K562 (cell line): Measurements from ENCODE around the gene CALM1. TPM values are rescaled to one million over a fixed set of nuclear protein-coding genes. Genes with fewer than 3 reads are reported as not detected.
A peak's percentile ranks its signal among the peaks of the same experiment; 100 is the strongest.

Experiments used
- ARID1B ChIP-seq: fragments of 450-650 bp; IDR thresholded peaks from 2 replicates; pipeline ENCODE4 v1.6.1; 2016; ENCODE audit warnings: antibody characterized with exemption, mild to moderate bottlenecking, inconsistent platforms
- CSDE1 ChIP-seq, 2 experiments: fragments of 450-650 bp; IDR thresholded peaks; 2 replicates each; pipeline ENCODE4 v1.6.1; 2016; ENCODE audit warnings: mild to moderate bottlenecking in 1 of 2
- CTCFL ChIP-seq: IDR thresholded peaks from 2 replicates; pipeline ENCODE4 v1.6.1; 2011; ENCODE audit warnings: borderline replicate concordance, low read depth, mild to moderate bottlenecking, moderate library complexity, low read length; ENCODE audit not compliant: insufficient read depth, poor library complexity, severe bottlenecking
- EP400 ChIP-seq: fragments of 450-650 bp; IDR thresholded peaks from 2 replicates; pipeline ENCODE4 v1.6.1; 2017; ENCODE audit warnings: antibody characterized with exemption, mild to moderate bottlenecking, moderate library complexity
- IFI16 ChIP-seq: fragments of 250-450 bp; sonication (Bioruptor Pico); IDR thresholded peaks from 2 replicates; pipeline ENCODE4 v2.1.2; 2022; ENCODE audit warnings: mild to moderate bottlenecking, inconsistent platforms
- KDM4B ChIP-seq, 2 experiments: fragments of 450-650 bp in 1 of 2; sonication (generic) in 1 of 2; IDR thresholded peaks; 2 replicates each; pipeline ENCODE4 v1.6.1; 2016 to 2017; ENCODE audit warnings: borderline replicate concordance in 2 of 2, antibody characterized with exemption in 1 of 2, low read depth in 1 of 2, mild to moderate bottlenecking in 1 of 2
- MTA1 ChIP-seq: fragments of 450-650 bp; IDR thresholded peaks from 2 replicates; pipeline ENCODE4 v1.6.1; 2017; ENCODE audit warnings: borderline replicate concordance
- MTA3 ChIP-seq: fragments of 450-650 bp; formaldehyde crosslinking; IDR thresholded peaks from 2 replicates; pipeline ENCODE4 v1.6.1; 2017; ENCODE audit warnings: mild to moderate bottlenecking, borderline replicate concordance
- NR4A1 ChIP-seq, 2 experiments: fragments of 250-450 bp in 1 of 2; fragments of 450-650 bp in 1 of 2; sonication (Bioruptor Pico) in 1 of 2; IDR thresholded peaks; 2 replicates each; pipeline versions ENCODE4 v1.4.0 to v1.6.1; 2016 to 2020; ENCODE audit warnings: mild to moderate bottlenecking in 2 of 2, missing compliant biosample characterization in 1 of 2, missing genetic modification characterization in 1 of 2, moderate library complexity in 1 of 2
- ZFP91 ChIP-seq: sonication (generic); formaldehyde crosslinking; IDR thresholded peaks from 2 replicates; pipeline ENCODE4 v1.8.0; 2022; ENCODE audit warnings: mild to moderate bottlenecking, missing genetic modification reagents
- ZFX ChIP-seq: sonication (generic); formaldehyde crosslinking; IDR thresholded peaks from 2 replicates; pipeline ENCODE4 v1.8.0; 2022; ENCODE audit warnings: mild to moderate bottlenecking, missing genetic modification reagents, moderate library complexity
- polyA plus RNA-seq, 8 experiments: library from polyadenylated mRNA; depleted of rRNA in 4 of 8; stranded (reverse) in 5 of 8; unstranded in 3 of 8; fragments of >200 nt; fragmentation: Nextera tagmentation in 2 of 8; fragmentation: Illumina TruSeq in 1 of 8; extraction: Ambion mirVana in 2 of 8; extraction: Trizol in 1 of 8; gene quantifications; 2 replicates each; pipeline versions ENCODE4 v1.2.1 to v1.2.3, GENCODE V29; 2011 to 2014; ENCODE audit warnings: inconsistent platforms in 1 of 8, missing spikeins in 1 of 8
- total RNA-seq, 7 experiments: library from RNA; depleted of rRNA in 6 of 7; stranded (reverse); fragments of >200 nt in 6 of 7; fragmentation: Illumina TruSeq in 2 of 7; extraction: Trizol in 2 of 7; gene quantifications; 2 replicates each; pipeline versions ENCODE4 v1.2.1 to v1.2.3, GENCODE V29; 2011 to 2021; ENCODE audit warnings: low replicate concordance in 1 of 7
- TF ChIP-seq, protein P1 (sequence below): fragments of 250-450 bp; sonication (Bioruptor Pico); IDR thresholded peaks from 2 replicates; pipeline ENCODE4 v1.5.0; 2021; ENCODE audit warnings: mild to moderate bottlenecking, borderline replicate concordance

The CALM1 gene
- total and polyA plus RNA-seq, 9 of the 15 experiments (the other 6 are each of a cell fraction or from before 2014, with no cell fraction given), result 48.0 to 269 (median 158) TPM

- peak; percentile 22 for TF ChIP-seq CTCFL
- TF ChIP-seq ZFX (CRISPR knock-in tag), result peak; percentile 84
- TF ChIP-seq EP400, result peak; percentile 47; the same call in 1 of the 2 replicates
- no peak for TF ChIP-seq IFI16 (CRISPR knock-in tag)
- TF ChIP-seq, protein P1, sequence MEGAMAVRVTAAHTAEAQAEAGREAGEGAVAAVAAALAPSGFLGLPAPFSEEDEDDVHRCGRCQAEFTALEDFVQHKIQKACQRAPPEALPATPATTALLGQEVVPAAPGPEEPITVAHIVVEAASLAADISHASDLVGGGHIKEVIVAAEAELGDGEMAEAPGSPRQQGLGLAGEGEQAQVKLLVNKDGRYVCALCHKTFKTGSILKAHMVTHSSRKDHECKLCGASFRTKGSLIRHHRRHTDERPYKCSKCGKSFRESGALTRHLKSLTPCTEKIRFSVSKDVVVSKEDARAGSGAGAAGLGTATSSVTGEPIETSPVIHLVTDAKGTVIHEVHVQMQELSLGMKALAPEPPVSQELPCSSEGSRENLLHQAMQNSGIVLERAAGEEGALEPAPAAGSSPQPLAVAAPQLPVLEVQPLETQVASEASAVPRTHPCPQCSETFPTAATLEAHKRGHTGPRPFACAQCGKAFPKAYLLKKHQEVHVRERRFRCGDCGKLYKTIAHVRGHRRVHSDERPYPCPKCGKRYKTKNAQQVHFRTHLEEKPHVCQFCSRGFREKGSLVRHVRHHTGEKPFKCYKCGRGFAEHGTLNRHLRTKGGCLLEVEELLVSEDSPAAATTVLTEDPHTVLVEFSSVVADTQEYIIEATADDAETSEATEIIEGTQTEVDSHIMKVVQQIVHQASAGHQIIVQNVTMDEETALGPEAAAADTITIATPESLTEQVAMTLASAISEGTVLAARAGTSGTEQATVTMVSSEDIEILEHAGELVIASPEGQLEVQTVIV (CRISPR knock-in tag), result peak; percentile 50; the same call in 1 of the 2 replicates
- peak; percentile 99 for TF ChIP-seq MTA3
- TF ChIP-seq CSDE1 (IDR thresholded peaks at IDR 0.05), result peak in 1 of 2 experiments; percentile 4; a peak in 1 of 4 replicates
- no peak for TF ChIP-seq KDM4B (IDR thresholded peaks at IDR 0.05; ENCODE audit: borderline replicate concordance in 2 of 2, low read depth in 1 of 2)
- TF ChIP-seq ARID1B, result no peak
- TF ChIP-seq ZFP91 (CRISPR knock-in tag), result 0 out of 2 replicates have a peak, but pooled peaks have one; percentile 34
- TF ChIP-seq NR4A1 (CRISPR knock-in tag; IDR thresholded peaks at IDR 0.05), result no peak
- peak; percentile 79; the same call in 1 of the 2 replicates for TF ChIP-seq NR4A1 (tag; IDR thresholded peaks at IDR 0.05)
- peak; percentile 37; the same call in 1 of the 2 replicates for TF ChIP-seq MTA1
Measured at GRCh38 chr14:90396341-90397339, at the start of gene CALM1 (continued).
